ENCODE results near the gene CDA. TPM values are rescaled to one million over a fixed set of nuclear protein-coding genes. Genes with fewer than 3 reads are reported as not detected.

CDA gene
- total and polyA plus RNA-seq, 9 of the 15 experiments (the other 6 are each of a cell fraction or from before 2014, with no cell fraction given): not detected

GRCh38 chr1:20587661-20588053, 1.2 kb upstream of the CDA start (continued):
- no peak for TF ChIP-seq ZNF76 (CRISPR knock-in tag; IDR thresholded peaks at IDR 0.05; ENCODE audit: borderline replicate concordance)
- no peak for TF ChIP-seq PURB (CRISPR knock-in tag; IDR thresholded peaks at IDR 0.05; ENCODE audit: low read depth)
- TF ChIP-seq POU5F1 (IDR thresholded peaks at IDR 0.05; ENCODE audit: borderline replicate concordance, low read depth, low read length, partially characterized antibody): no peak
- peak in 1 of 2 experiments; percentile 36; a peak in 1 of 4 replicates for TF ChIP-seq HDAC1 (IDR thresholded peaks at IDR 0.05)
- 0 out of 4 replicates have a peak, but pooled peaks of 1 of the 2 experiments have one; percentile 18 for TF ChIP-seq ZNF318 (IDR thresholded peaks at IDR 0.05; ENCODE audit: borderline replicate concordance in 1 of 2, low read depth in 1 of 2)
- TF ChIP-seq CBX3 (IDR thresholded peaks at IDR 0.05; ENCODE audit: borderline replicate concordance in 1 of 2, low read length in 2 of 2): peak in 1 of 2 experiments; percentile 62; a peak in 1 of 3 replicates
- peak; percentile 80 for TF ChIP-seq CHD4 (IDR thresholded peaks at IDR 0.05; ENCODE audit: insufficient read depth, insufficient replicate concordance, low read depth, low read length, poor library complexity, severe bottlenecking)
- TF ChIP-seq PHB2 (IDR thresholded peaks at IDR 0.05; ENCODE audit: low read depth): no peak
- TF ChIP-seq ZNF780A (CRISPR knock-in tag; IDR thresholded peaks at IDR 0.05): no peak
- TF ChIP-seq PTBP1 (IDR thresholded peaks at IDR 0.05; ENCODE audit: low read depth, low read length): 0 out of 2 replicates have a peak, but pooled peaks have one; percentile 48
- TF ChIP-seq GATAD2A (IDR thresholded peaks at IDR 0.05): no peak
- peak; percentile 82 for TF ChIP-seq HDAC2 (IDR thresholded peaks at IDR 0.05)
- no peak for TF ChIP-seq ATF1 (CRISPR knock-in tag; IDR thresholded peaks at IDR 0.05)
- TF ChIP-seq ATF1 (tag; IDR thresholded peaks at IDR 0.05): peak; percentile 60
- no peak for TF ChIP-seq BRD4 (IDR thresholded peaks at IDR 0.05)
